ENCODE results near the gene ZBTB18. TPM values are rescaled to one million over a fixed set of nuclear protein-coding genes. Genes with fewer than 3 reads are reported as not detected.
A peak's percentile ranks its signal among the peaks of the same experiment; 100 is the strongest.

ZBTB18 gene
- total RNA-seq (10 to 100 TPM; 19.8 to 32.0 (median 27.4) TPM), polyA plus RNA-seq (18.4 TPM)
- long read RNA-seq, donor 1, partial matches to known transcripts = 0 of 3 reads
- long read RNA-seq, donor 1, other reads (novel, unspliced or antisense) = 3 of 3 reads
- long read RNA-seq, donor 2, partial matches to known transcripts = 0 of 1 reads
- long read RNA-seq, donor 2, other reads (novel, unspliced or antisense) = 1 of 1 reads
- long read RNA-seq, donor 3 = 0 reads
- long read RNA-seq, donor 4, partial matches to known transcripts = 2 of 2 reads
- long read RNA-seq, donor 4, other reads (novel, unspliced or antisense) = 0 of 2 reads

DNA sequence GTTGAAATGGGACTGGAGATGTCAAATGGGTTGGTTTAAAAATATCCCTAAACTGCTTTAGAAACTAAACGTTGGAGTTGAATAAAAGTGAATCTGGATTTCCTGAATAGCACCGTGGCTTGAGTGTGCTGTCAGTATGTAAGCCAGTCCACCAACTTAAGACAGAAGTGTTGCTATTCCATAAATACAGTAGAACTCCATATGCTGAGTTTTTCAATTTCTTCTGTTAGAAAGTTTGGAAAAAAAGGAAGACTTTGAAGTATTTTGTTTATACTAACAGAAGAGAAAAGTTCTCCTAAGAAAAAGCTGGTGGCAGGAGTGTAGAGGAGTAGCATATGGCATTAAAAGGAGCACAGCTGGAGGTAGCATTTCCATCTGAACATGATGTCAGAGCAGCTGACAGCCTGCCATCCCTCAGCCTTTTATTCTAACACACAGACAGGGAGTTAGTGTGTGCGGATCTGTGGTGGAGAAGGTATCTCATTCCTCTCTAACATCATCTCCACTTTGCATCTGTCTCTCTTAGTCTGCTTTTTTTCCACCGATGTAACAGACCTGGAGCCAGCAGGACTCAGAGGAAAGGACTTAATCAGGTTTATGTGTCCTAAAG is at the start of gene ZBTB18:
Gene ZBTB18 (plus strand): TSS at position 449 of the 610 bp plus-strand sequence. CDS start 149 bp downstream, at position 598.
- no peak for ATAC-seq
- DNase-seq = peak in 1 of 3 donors; percentile 50
- H3K4me1 ChIP-seq (ENCODE audit: control insufficient read depth, insufficient read depth, low read length) = peaks cover 2% of the 10 kb centered on the region

DNA sequence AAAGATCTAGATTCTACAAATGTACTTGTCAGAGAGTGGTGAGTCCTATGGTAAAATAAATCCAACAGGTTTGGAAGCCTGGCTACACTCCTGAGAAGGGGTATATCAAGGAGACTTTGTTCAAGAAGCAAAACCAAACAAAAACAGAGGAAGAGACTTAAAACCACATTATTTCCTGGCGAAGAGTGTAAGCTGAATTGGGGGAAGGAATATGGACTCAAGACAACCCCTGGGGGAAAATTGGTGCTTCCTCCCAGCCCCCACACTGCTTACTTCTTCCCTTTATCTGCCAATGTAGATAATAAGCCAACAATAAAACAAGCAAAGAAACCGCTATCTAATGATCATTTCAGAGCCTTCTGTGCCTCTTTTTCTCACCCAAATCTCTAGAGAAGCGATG is 48.4 kb upstream of the ZBTB18 start:
- DNase-seq (no peak), ATAC-seq (no peak)
- 51% methylated on average over 3 of the region's 3 CpGs for WGBS

More for the DNA sequence above, at the start of gene ZBTB18:
- WGBS = 19% methylated on average over 4 of the region's 4 CpGs
- H3K4me3 ChIP-seq (ENCODE audit: low read length) = peak within 1 kb of the TSS; percentile 100
- H3K27me3 ChIP-seq (ENCODE audit: control insufficient read depth, insufficient read depth) = no peaks in the 10 kb centered on the region
- H3K9me3 ChIP-seq (ENCODE audit: control insufficient read depth, low read length) = no peaks in the 10 kb centered on the region
- intact Hi-C loops (cut with DNase I) = no loop called here
- no peak within 1 kb of the TSS for H3K27ac ChIP-seq (ENCODE audit: low read length)

DNA sequence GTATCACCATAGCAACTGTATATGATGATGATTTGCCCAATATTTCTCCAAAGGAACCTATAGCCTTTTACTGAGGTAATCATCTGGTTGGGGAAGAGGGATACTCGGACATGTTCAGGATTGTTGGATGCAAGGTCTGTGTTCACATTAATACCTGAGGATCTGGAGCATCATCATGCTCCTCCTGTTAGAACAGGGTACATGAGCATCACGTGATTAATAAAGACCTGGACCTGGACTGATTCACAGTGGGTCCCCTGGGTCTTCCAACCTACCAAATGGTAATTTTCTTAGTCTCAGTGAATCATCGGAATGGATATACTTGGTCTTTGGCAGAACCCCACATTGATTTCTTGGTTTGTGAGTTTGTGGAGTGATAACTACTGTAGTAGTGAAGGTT is 45.6 kb upstream of the ZBTB18 start:
- intact Hi-C loops (cut with DNase I) = no loop called here
- Histone ChIP-seq H3K27me3 (ENCODE audit: control insufficient read depth, insufficient read depth) (no peaks in the 10 kb centered on the region), H3K27ac (ENCODE audit: low read length) (no peak overlapping the region), H3K9me3 (ENCODE audit: control insufficient read depth, low read length) (no peaks in the 10 kb centered on the region), H3K4me3 (ENCODE audit: low read length) (no peak overlapping the region), H3K4me1 (ENCODE audit: control insufficient read depth, insufficient read depth, low read length) (no peaks in the 10 kb centered on the region)
- no peak for ATAC-seq
- DNase-seq = no peak
- 91% methylated on average over 3 of the region's 3 CpGs for WGBS

More for the DNA sequence above, 48.4 kb upstream of the ZBTB18 start:
- H3K27ac ChIP-seq (ENCODE audit: low read length) = no peak overlapping the region
- no peaks in the 10 kb centered on the region for H3K9me3 ChIP-seq (ENCODE audit: control insufficient read depth, low read length)
- H3K4me1 ChIP-seq (ENCODE audit: control insufficient read depth, insufficient read depth, low read length) = no peaks in the 10 kb centered on the region
- H3K27me3 ChIP-seq (ENCODE audit: control insufficient read depth, insufficient read depth) = no peaks in the 10 kb centered on the region
- no peak overlapping the region for H3K4me3 ChIP-seq (ENCODE audit: low read length)
- intact Hi-C loops (cut with DNase I) = no loop called here

DNA sequence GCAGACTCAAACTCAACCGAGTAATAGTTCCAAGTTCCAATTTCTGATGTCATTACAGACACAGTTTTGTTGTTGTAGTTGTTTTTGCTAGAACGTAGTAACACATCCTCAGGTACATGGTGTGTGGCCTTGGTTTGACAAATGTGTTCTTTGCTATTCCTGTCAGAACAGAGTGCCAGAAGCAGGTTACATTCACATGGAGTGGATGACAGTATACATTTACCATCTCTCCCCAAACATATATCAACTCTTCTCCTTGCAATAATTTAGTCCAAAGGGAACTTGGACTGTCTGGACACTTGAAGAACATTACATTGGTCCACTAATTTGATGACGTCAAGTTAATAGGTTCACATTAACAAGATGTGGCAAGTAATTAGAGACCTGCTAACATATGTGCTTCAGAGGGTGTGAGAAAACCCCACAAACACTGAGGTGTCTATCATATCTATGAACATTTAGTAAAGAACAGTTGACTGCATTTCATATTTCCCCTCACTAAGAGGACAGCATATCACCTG is 44.6 kb upstream of the ZBTB18 start:
- 60% methylated on average over 3 of the region's 3 CpGs for WGBS
- intact Hi-C loops (cut with DNase I) = no loop called here
- H3K9me3 ChIP-seq (ENCODE audit: control insufficient read depth, low read length) = no peaks in the 10 kb centered on the region
- no peak overlapping the region for H3K27ac ChIP-seq (ENCODE audit: low read length)
- ATAC-seq (no peak), DNase-seq (no peak)
- no peaks in the 10 kb centered on the region for H3K4me1 ChIP-seq (ENCODE audit: control insufficient read depth, insufficient read depth, low read length)
- H3K27me3 ChIP-seq (ENCODE audit: control insufficient read depth, insufficient read depth) = no peaks in the 10 kb centered on the region
- H3K4me3 ChIP-seq (ENCODE audit: low read length) = no peak overlapping the region

DNA sequence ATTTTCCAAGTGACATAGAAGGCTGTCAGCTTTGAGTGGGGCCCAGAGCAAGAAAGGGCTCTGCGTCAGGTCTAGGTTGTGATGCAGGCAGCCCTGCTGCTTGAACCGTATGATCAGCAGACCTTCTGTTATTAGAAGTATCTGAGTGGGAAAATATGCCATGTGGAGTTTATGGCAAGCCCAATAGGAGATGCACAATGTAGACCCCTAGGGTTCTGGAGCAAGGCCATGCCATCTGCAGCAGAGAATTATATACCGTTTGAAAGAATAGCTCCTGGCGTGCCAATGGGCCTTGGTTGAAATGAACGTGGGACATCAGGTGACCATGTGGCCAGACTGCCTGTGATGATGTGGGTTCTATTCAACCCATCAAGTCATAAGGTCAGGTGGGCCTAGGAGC is 44.1 kb upstream of the ZBTB18 start:
- Histone ChIP-seq H3K27ac (ENCODE audit: low read length) (no peak overlapping the region), H3K4me1 (ENCODE audit: control insufficient read depth, insufficient read depth, low read length) (no peaks in the 10 kb centered on the region), H3K4me3 (ENCODE audit: low read length) (no peak overlapping the region), H3K27me3 (ENCODE audit: control insufficient read depth, insufficient read depth) (no peaks in the 10 kb centered on the region), H3K9me3 (ENCODE audit: control insufficient read depth, low read length) (no peaks in the 10 kb centered on the region)
- ATAC-seq (no peak), DNase-seq (no peak)
- intact Hi-C loops (cut with DNase I) = no loop called here
- 93% methylated on average over 5 of the region's 5 CpGs for WGBS

DNA sequence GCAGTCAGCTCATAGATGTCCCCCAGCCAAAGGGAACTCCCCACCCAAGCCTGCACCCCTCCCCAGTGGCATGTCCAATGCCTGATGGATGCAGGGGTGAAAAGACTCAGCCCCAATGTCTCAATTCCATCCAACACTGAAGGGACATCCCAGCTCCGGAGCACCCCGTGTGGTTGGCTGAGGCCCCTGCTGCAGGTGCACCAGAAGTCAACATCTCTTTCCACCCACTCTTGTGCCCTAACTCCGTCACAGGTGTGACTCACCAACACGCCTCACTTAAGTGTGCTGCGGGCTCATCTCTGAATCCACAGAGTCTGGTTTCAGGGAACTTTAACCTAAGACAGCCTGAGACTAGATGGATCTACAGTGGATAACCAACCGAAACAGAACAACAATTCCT is 40.9 kb upstream of the ZBTB18 start:
- H3K27me3 ChIP-seq (ENCODE audit: control insufficient read depth, insufficient read depth) = no peaks in the 10 kb centered on the region
- H3K27ac ChIP-seq (ENCODE audit: low read length) = no peak overlapping the region
- no peak for ATAC-seq
- H3K4me1 ChIP-seq (ENCODE audit: control insufficient read depth, insufficient read depth, low read length) = peaks cover 3% of the 10 kb centered on the region
- no peak overlapping the region for H3K4me3 ChIP-seq (ENCODE audit: low read length)
- intact Hi-C loops (cut with DNase I) = no loop called here
- 81% methylated on average over 6 of the region's 6 CpGs for WGBS
- no peaks in the 10 kb centered on the region for H3K9me3 ChIP-seq (ENCODE audit: control insufficient read depth, low read length)
- no peak for DNase-seq

DNA sequence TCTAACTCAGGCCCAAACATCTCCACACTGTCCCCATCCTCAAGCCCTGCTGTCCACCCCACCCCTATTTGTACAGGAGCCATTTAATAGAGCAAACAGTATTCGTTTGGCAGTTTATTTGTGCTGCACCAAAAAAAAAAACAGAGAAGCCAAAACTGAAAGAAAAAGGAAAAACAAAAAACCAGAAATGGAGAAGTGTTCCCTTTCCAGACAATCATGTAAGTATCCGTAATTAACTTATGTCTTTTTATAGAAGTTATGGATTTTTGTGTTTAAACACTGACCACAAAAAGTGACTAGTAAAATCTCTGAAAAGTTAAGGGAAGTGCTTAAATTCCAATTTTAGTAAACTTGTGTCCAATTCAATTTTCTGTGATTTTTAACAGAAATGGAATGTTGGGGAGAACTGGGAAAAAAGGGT is 40.4 kb upstream of the ZBTB18 start:
- no peaks in the 10 kb centered on the region for H3K9me3 ChIP-seq (ENCODE audit: control insufficient read depth, low read length)
- H3K27ac ChIP-seq (ENCODE audit: low read length) = no peak overlapping the region
- DNase-seq (no peak), ATAC-seq (no peak)
- no peaks in the 10 kb centered on the region for H3K27me3 ChIP-seq (ENCODE audit: control insufficient read depth, insufficient read depth)
- 47% methylated on average over 2 of the region's 2 CpGs for WGBS
- peaks cover 3% of the 10 kb centered on the region for H3K4me1 ChIP-seq (ENCODE audit: control insufficient read depth, insufficient read depth, low read length)
- intact Hi-C loops (cut with DNase I) = no loop called here
- H3K4me3 ChIP-seq (ENCODE audit: low read length) = no peak overlapping the region

DNA sequence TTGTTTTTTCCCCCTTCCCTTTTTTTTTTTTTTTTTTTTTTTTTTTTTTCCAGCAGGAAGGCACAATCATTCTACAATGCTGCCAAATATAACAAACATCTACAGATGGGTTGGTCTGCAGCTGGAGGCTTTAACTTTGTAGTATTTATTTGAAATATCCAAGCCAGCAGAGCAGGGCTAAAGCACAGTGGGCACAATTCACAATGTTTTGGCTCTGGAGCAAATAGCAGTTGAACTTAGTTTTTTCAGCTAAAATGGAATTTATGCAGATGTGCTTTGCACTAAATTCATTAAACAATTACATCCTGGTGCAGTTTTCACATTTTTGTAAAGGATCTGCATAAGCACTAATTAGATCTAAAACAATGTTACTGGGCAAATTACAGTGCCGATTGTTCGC is 39.8 kb upstream of the ZBTB18 start:
- H3K4me3 ChIP-seq (ENCODE audit: low read length) = no peak overlapping the region

DNA sequence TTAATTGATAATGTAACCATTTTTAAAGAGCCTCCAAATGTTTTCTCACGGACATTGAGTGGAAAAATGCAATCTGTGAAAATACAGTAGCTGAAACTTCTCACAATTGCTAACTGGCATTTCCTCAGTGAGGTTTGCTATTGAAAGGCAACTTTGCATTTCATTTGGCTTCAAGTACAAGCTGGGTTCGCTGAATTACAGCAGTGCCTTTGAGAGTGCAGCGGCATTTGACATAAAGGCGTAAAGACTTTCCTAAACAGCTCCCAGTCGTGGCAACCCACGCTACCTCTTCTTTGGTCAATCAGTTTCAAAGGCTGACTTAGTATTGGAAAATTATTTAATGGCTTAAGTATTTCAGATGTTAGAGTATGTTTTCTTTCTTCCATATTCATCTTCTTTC is 39.3 kb upstream of the ZBTB18 start:
- Histone ChIP-seq H3K9me3 (ENCODE audit: control insufficient read depth, low read length) (no peaks in the 10 kb centered on the region), H3K27me3 (ENCODE audit: control insufficient read depth, insufficient read depth) (no peaks in the 10 kb centered on the region), H3K27ac (ENCODE audit: low read length) (no peak overlapping the region), H3K4me1 (ENCODE audit: control insufficient read depth, insufficient read depth, low read length) (peaks cover 3% of the 10 kb centered on the region), H3K4me3 (ENCODE audit: low read length) (no peak overlapping the region)
- ATAC-seq (no peak), DNase-seq (no peak)
- intact Hi-C loops (cut with DNase I) = no loop called here
- WGBS = 52% methylated on average over 6 of the region's 6 CpGs

More for the DNA sequence above, 39.8 kb upstream of the ZBTB18 start:
- DNase-seq = no peak
- H3K9me3 ChIP-seq (ENCODE audit: control insufficient read depth, low read length) = no peaks in the 10 kb centered on the region
- H3K27me3 ChIP-seq (ENCODE audit: control insufficient read depth, insufficient read depth) = no peaks in the 10 kb centered on the region
- peak in 1 of 2 donors; percentile 61 for ATAC-seq
- H3K27ac ChIP-seq (ENCODE audit: low read length) = no peak overlapping the region
- H3K4me1 ChIP-seq (ENCODE audit: control insufficient read depth, insufficient read depth, low read length) = peaks cover 3% of the 10 kb centered on the region
- intact Hi-C loops (cut with DNase I) = no loop called here
- WGBS = 63% methylated on average over 2 of the region's 2 CpGs

DNA sequence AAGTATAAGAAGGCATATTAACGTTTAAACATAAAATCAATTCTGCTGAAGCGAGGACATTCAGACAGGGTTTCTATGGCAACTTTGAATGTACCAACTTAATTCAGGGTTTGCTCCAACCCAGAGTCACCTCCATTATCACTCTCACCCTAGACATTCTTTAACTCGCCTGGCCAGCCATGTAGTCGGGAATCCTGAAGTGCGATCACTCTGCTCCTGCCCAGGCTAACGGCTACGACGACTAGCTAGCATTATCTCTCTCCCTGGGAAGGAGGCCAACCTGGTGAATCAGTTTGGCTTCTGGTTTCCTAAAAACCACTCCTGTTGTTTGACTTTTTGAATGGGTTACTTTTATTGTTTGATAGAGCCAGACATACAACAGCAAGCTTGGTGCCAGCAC is 38.9 kb upstream of the ZBTB18 start:
- Histone ChIP-seq H3K4me3 (ENCODE audit: low read length) (no peak overlapping the region), H3K4me1 (ENCODE audit: control insufficient read depth, insufficient read depth, low read length) (peaks cover 3% of the 10 kb centered on the region), H3K27ac (ENCODE audit: low read length) (no peak overlapping the region), H3K9me3 (ENCODE audit: control insufficient read depth, low read length) (no peaks in the 10 kb centered on the region), H3K27me3 (ENCODE audit: control insufficient read depth, insufficient read depth) (no peaks in the 10 kb centered on the region)
- peak; percentile 54 to 82 for ATAC-seq
- 24% methylated on average over 8 of the region's 8 CpGs for WGBS
- intact Hi-C loops (cut with DNase I) = no loop called here
- peak in 1 of 3 donors; percentile 32 for DNase-seq

DNA sequence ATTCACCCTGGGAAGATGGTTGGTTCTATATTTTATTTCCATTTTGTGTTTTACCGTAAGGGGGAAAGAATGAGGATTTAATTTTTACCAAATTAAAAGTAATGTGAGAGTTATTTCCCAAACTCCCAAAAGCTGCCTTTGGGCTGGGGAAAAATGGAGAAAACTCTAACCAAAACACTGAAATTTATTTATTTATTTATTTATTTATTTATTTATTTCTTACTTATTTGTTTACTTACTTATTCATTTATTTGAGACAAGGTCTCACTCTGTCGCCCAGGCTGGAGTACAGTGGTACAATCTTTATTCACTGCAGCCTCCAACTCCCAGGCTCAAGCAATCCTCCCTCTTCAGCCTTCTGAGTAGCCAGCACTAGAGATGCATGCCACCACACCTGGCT is 38.0 kb upstream of the ZBTB18 start:
- Histone ChIP-seq H3K4me3 (ENCODE audit: low read length) (no peak overlapping the region), H3K27ac (ENCODE audit: low read length) (no peak overlapping the region), H3K27me3 (ENCODE audit: control insufficient read depth, insufficient read depth) (no peaks in the 10 kb centered on the region), H3K4me1 (ENCODE audit: control insufficient read depth, insufficient read depth, low read length) (peaks cover 3% of the 10 kb centered on the region), H3K9me3 (ENCODE audit: control insufficient read depth, low read length) (no peaks in the 10 kb centered on the region)
- intact Hi-C loops (cut with DNase I) = no loop called here
- WGBS = 98% methylated on average over 2 of the region's 2 CpGs
- no peak for ATAC-seq
- no peak for DNase-seq
